8988T (cell line): ENCODE results near the gene URAD.
A peak's percentile ranks its signal among the peaks of the same experiment; 100 is the strongest.
"Not testable (repeated sequence)": the region's sequence is repeated elsewhere in the genome, so short reads cannot be mapped to it uniquely, and the experiment has no call there.

Experiments
- DNase-seq: peaks from one replicate; pipeline ENCODE4 v3.0.0; 2011

The URAD gene

DNA sequence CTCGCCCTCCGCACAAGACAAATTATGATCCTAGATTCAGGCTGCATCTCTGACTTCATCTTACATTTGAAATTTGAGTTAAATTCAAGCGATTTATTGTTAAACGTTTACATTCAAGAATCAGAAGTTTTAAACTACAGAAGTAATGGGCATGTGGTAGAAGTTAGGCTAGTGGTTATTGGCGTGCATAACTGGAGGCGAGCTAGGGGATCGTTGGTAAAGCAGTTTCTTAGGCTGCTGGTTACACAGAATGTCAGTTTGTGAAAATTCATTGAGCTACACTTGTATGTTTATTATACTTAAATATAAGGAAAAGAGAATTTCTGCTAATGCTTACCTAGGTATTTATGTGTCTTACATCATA lies 18.6 kb downstream of the URAD start:
- DNase-seq, result no peak

DNA sequence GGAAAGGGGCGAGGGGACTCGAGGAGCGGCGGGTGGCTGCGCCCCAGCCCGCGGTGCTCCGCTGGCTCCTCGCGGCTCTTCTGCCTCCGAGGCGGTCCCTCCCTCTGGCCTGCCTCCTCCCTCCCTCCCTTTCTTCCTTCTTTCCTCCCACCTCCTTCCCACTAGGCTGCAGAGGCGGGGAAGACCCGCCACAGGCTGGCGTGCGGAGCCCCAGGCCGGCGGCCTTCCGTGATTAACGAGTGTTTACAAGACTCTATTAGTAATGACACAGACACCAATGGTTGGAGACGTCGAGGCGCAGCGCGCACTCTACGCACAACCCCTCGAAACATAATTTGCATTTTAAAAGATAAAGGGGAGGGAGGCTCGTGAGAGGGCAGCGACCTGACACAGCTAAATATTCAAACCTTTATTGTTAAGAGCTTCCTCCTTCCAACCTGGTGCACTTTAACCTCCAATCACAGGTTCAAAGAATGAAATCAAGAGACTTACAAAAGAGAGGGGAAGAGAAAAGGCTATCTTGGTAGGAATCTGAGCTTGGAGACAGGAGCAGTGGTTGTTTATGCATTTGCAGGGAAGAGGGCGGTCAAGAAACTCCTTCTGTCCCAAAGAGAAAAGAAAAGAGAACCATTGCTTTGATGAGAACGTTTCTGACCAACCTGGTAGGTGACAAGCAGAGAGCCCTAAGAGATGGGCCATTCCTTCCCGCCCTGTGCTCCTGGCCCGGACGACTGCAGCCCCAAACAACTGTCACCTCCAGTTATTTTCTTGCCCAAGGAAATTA lies 19.2 kb downstream of the URAD start, which contains the start of gene CDX2:
Gene CDX2, minus strand, starts transcription at position 234 of the 784 bp plus-strand sequence. CDS start 309 bp downstream, outside the sequence.
- peak; percentile 87 for DNase-seq

DNA sequence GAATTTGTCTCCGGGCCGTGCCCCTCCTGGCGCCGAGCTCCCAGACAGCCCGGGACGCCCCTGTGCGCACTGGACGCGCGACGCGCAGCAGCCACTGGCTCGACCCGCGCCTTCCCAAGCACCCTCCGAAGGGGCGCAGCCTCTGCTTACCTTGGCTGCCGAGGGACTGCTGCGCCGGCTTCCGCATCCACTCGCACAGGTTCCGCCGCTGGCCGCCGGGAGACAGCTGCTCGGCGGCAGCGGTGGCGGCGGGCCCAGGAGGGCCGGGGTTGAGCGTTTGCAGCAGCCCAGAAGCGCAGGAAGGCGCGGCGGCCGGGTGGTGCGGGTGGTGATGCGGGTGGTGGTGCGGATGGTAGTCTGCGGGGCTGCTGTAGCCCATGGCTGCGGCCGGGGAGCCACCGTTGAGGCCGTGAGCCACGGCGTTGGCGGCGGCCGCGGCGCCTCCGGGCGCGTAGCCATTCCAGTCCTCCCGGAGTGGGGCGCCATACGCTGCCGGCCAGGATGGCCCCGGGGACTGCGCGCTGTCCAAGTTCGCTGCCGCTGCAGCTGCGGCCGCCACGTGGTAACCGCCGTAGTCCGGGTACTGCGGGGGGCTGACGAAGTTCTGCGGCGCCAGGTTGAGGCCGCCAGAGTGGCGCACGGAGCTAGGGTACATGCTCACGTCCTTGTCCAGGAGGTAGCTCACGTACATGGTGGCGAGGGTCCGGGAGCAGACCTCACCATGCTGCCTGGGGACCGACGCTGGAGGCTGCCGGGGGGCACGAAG lies 20.0 kb downstream of the URAD start:
- DNase-seq, result peak; percentile 82

DNA sequence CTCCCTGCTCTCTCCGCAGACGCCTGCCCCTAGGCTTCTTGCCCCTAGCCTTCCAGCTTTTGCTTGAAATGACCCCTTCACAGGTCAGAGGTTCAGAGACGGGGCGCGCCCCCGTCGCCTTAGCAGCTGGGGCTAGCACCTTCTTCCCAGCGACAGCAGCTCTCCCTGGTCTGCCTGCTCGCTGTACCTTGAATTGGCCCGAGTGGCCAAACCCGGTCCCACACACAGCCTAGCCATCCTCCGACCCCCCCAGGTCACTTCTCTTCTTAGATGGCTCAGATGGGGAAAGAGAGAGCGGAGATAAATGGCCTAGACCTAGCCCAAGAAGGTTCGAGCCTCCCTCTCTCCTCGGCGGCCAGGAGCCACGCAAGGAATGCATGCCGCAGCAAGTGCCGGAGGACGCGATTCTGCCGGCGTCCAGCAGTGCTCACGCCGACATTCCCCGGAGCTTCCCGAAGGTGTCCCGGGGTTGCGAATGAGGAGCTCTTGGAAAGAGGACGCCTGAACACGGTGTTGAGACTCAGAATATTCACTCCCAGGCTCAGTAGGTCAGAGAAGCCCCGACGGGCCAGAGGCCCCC lies 20.7 kb downstream of the URAD start:
- DNase-seq, result peak; percentile 79

DNA sequence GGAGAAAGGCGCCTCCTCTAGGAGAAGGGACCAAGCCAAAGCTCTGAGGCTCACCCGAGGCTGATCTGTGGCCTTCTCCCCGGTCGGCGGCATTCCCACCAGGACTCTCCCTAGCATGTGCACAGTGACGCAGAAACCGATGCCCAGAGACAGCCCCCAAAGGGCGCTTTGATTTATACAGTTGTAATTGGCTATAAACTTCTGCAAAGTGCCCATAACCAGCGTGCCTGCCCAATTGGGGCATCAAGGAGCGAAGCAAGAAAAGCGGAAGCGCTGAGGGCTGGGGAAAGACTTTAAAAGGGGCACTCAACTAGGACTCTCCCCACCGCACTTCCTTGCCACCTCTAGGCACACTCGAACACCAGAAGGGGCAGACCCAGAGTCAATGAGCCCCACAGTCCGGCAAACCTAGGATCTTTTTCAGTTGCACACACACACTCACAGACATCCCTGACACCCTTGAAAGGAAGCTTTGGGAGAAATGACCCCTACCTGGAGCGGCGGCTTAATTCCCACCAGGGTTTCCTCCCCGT lies 21.2 kb downstream of the URAD start:
- peak; percentile 33 for DNase-seq

DNA sequence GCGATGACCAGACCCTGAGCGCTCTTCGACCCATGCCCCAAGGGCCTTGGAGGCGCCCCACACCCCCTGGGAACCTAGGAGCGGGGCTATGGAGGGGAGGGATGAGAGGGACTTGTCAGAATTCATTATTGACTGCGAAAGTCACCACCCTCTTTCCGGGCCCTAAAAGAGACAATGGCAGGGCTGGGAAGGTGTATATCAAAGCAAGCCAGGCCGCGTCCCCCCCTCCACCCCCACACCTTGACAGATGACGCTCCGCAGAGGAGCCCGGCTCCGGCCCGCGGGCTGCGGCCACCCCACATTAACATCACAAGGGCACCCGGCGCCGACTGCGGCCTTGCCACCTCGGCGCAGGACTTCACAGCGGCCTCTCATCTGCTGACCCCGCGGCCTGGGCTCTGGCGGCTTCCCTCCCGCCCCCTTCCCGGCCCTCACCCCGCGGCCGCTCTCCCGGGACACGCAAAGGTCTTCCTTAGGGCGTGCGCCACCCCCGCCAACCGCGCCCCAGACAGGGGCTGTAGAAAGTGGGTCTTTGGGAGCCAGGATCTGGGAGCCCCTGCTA lies 21.8 kb downstream of the URAD start:
- no peak for DNase-seq

DNA sequence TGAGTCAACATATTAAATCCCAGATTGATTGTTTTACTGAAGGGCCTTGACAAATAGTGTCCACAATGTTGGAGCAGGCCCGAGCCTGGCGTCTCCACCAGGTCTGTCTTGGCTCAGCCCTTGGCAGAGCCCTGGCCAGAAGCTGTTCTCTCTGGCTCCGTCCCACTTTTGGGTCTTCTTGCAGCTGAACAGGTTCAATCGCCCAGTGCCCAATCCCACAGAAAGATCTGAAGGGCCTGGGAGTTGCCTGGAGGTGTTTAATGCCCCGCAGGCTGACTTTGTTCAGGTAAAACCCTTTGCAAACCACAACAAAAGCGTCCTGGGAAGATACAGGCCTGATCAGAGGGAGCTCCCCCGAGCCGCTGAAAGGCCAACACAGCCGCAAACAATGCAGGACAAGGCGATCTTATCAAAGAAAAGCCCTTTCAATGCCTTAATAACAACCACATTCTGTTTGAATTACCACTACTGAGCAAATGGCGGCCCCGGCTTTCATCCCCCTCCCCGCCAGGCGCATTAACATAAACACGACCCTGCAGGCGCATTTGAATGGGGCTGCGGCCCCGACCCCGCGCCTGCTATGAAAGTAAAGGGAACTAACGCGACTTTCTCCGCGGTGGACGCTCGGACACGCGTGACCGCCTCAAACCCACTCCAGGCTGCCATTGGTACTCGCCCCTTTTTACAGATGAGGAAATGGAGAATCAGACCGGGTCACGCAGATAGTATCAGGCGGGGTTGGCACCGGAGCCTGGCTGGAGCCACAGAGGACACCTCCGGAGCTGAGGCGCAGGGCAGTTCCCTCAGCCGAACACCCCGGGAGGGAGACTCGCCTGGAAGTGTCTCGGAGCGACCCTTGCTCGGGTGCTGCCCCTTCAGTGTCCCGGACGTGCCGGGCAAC lies 22.5 kb downstream of the URAD start:
- DNase-seq, result no peak

DNA sequence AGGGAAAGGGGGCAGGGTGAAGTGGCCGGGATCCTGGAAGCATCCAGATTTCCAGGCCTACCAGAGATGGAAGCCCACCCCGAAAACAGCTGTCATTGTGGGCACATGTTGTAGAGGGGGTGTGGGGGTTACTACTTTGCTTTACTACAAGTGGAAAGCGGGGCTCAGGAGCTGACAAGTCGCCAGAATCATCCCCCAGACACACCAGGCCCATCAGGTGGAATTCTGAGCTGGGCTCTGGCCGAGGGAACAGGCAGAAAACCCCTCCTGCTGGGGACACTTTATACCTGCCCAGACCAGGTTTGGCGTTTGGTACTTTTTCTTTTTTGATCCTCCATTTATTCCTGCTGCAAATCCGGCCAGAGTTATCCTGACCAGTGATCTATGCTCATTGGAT lies 23.2 kb downstream of the URAD start:
- DNase-seq, result no peak

DNA sequence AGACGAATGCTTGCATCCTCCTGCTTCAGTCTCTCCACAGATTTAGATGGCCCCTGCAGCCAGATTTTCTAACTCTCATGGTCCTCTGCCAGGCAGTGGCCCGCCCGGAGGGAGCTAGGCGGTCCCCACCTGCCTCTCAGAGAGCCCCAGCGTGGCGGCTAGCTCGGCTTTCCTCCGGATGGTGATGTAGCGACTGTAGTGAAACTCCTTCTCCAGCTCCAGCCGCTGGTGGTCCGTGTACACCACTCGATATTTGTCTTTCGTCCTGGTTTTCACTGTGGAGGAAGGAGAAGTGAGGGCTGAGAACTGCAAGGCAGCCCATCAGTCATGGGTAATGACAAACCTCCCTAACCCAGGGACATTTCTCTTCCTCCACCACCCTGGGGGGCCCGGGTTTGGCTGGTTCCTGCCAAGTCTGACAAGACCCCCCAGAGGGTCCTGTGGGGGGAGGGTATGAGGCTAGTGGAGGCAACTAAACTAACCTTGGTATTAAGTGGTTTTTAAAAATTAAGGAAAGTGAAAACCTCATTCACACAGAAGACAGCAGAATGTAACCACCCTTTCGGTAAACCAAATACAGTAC lies 23.7 kb downstream of the URAD start:
- DNase-seq, result no peak

DNA sequence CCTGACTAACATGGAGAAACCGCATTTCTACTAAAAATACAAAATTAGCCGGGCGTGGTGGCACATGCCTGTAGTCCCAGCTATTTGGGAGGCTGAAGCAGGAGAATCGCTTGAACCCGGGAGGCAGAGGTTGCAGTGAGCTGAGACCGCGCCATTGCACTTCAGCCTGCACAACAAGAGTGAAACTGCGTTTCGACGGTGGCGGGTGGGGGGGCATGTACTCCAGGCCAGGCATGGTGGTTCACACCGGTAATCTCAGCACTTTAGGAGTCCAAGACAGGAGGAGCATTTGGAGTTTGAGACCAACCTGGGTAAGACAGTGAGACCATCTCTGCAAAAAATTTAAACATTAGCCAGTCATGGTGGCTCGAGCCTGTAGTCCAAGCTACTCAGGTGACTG lies 24.3 kb downstream of the URAD start:
- DNase-seq, result not testable (repeated sequence)

DNA sequence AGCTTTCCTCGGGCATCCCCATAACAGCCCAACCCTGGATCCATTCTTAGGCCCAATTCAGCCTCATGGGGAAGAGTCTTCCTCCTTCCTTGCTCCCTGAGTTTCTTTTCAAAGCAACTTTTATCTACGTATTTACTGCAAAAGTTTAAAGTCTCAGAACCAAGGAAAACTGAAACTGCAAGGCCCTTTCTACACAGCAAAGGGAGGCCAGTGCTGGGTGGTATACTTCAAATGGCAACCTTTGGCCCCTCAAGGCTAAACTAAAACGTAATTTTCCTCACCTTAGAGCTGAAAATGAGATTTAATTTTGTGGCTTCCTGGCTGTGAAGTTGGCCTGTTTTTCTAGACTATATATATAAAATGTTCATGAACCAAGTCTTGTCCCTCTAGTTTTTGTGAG lies 25.0 kb downstream of the URAD start:
- DNase-seq, result no peak

DNA sequence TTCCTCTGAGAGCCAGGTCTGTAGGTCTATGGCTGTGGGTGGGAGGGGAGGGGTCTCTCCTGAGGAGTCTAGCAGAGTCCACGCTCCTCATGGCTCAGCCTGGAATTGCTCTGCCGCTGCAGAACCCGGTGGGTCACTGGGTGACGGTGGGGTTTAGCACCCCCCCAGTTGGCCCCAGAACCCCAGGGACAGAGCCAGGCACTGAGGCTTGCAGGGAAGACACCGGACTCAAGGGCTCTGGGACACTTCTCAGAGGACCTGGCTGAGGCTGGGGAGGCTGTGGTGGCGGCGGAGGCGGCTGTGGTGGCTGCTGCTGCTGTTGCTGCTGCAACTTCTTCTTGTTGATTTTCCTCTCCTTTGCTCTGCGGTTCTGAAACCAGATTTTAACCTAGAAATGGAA lies 25.5 kb downstream of the URAD start:
- no peak for DNase-seq

DNA sequence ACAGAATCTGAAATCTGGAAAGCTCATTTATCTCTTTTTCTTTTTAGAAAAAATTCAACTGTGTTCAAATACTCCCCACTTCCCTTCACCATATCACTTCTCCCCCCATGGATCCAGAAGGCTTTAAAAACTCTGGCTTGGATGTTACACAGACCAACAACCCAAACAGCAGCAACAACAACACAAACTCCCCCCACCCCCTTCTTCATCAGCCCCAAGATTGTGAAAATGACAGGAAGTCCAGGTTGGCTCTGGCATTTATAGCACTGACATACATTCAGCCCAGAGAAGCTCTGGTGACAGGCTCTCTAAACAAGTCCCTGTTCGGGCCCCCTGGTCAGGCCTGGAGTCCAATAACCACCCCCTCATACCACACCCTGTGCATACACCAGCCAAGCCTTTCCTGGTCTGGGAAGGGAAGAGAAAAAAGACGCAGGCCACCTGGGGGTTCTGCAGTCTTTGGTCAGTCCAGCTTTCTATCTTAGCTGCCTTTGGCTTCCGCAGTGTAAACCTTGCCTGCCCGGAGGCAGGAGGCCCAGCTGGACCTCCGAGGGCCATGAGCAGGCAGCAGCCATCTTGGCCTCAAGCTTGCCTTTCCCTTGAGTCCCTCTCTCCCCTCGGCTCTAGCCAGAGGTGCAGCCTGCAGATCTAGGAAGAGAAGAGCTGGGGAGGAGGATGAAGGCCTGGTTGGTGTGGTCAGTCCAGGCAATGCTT lies 26.2 kb downstream of the URAD start:
- DNase-seq, result no peak

DNA sequence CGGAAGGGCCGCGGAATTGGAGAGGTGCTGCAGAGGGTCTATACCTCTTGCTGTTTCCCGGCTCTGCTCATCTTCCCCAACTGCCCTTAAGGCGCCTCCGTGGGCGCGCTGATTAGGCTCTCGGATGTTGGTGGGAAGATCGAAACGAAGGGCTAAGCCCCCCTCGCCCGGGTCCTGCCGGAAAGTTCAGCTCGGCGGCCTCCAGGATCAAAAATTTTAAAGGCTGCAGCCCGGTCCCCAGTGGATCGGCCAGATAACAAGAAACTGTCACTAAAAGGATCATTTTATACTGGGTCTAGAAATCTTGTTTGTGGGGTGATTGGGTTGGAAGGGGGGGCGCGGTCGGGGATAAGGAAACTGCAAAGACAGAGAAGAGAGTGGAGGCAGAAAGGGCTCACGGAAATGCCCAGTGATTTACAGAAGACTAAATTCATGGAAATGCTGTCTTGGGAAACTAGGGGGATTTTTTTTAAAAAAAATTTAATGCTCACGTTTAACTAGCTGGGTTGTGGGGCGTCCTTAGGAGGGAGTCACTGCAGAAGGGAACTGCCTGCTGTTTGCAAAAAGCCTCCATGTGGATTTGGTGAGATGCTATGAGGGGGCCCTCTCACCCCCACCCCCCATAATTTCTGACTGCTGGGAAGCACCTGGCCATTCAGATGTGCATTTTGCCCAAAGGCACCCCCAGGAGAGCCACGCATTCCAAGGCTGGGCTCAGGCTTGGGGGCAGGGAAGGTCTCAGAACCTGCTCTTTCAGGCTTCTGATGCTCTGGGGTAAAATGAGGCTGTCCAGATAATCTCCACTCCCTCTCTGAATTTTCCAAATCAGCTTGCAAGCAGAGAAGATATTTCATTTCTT lies 27.0 kb downstream of the URAD start:
- no peak for DNase-seq

DNA sequence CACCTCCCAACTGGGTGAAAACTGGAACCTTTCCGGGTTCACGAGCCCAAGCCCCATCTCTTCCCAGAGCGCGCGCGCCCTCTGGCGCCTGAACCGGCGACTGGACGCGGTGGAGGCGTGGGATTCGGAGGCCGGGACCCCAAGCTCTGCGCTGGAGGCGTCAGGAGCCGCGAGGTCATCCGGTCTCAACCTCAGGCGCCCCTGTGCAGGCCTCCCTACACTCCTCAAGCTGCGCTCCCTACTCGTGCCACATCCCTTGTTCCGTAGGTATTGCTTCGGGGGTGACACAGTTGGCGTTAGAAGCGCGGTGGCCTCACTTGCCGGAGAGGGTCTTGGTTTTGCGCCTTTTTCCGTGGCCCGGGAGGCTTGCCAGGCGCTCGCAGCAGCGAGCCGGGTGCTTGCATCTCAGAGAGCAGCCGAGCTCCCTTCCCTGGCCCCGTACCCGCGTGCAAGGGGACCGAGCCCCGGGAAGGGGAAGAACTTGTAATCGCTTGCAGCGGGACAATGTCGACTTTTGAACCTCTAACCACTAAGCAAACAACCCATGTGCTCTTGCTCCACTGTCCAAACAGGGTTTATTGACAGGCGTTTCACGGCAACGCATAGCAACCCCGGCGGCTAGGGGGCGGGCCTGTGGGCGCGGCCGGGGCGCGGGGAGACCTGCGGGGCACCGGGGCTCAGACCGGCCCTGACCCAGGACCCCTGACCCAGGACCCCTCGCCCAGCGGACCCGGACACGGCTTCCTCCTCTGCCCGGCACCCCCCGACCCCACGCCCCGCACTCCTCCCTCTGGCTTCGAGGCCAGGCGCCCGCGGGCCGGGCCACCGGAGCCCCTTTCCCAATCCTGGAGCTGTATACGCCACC lies 27.9 kb downstream of the URAD start:
- DNase-seq, result peak; percentile 75

DNA sequence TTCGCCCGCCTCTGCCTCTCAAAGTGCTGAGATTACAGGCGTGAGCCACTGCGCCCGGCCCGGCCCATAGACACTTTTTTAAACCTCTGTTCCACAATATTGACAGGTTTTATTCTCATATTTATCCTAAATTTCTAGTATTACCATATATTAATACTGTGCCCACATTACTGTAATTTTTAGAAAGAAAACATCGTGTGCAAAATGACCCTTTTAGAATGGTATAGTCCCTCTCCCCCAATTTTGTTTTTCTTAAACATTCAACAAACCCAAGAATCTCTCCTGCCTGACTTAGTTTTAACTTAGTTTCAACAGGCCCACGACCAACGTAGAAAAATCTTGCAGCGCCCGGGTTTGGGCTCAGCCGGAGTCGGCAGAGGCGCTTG lies 28.5 kb downstream of the URAD start:
- no peak for DNase-seq

DNA sequence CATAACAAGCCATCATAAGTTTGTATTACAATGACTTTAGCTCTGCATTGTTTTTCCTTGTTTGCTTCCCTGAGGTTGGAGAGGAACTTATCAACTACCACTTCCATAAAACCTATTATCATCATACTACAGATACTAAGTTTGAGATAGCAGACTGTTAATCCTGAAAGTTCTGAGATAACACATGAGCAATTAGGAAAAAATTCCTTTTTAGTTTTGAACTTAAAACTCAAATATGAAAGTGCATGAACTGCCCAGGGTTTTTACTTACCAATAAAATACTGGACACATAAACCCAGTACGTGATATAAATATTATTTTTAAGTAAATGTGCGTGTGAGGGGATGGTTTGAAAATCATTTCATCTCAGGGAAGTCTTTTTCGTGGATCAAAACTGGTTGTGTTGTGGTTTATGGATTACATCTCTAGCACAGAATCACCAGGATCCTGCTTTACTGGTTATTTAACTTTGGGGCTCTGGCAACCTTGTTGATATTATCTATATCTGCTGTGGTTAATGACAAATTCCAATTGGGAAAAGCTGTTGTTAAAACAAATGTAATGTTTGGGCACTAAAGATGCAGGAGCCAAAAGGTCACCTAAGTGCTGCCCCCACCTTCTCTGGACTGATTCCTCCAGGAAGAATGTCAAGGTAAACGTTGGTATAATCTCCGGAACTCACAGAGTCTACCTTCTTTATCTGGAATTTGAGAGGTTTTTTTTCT lies 31.8 kb downstream of the URAD start:
- no peak for DNase-seq

DNA sequence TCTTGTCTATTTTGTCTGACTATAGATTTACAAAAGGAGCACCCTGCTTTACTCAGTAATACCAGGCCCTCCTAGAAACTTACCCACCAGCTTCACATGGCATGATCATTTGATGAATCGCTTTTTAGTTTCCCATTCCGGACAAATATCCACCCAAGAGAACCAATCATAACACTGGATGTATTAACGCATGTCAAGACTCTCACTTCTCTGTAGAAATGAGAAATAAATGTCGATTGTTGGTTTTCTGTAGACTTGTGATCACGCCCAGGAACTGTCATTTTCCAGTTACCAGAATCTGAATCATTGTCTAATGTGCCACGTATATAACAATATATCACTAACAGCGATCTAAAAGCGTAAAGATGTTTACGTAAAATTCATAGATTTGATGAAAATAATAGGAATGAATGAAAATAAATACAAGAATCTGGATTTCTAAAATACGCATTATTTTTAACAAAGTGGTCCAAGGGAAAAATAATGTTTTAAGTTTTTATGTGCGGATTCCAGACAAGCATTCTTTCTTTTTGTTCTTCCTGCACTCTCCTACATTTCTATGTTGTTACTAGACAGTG lies 33.4 kb downstream of the URAD start:
- no peak for DNase-seq
